NCI-H510A (cell line): ENCODE results near the gene MCC.

Experiments
- DNase-seq: peaks from one replicate; lab custom pipeline; 2025; lab: John Stamatoyannopoulos, UW

The MCC gene

GRCh38 chr5:113487781-113488644, at the start of gene MCC:
TSS of gene MCC (minus strand) at chr5:113488453.
- DNase-seq: peak; percentile 66

- DNase-seq: no peak
Observed at GRCh38 chr5:113531481-113532159, 43.4 kb upstream of the MCC start.

- DNase-seq: no peak
Observed at GRCh38 chr5:113527746-113528145, 39.5 kb upstream of the MCC start.

GRCh38 chr5:113526421-113526820, 38.2 kb upstream of the MCC start:
- no peak for DNase-seq

- DNase-seq: no peak
Observed at GRCh38 chr5:113524927-113525326, 36.7 kb upstream of the MCC start.

GRCh38 chr5:113523168-113523567, 34.9 kb upstream of the MCC start:
- no peak for DNase-seq

- no peak for DNase-seq
Observed at GRCh38 chr5:113520899-113521298, 32.6 kb upstream of the MCC start.

- no peak for DNase-seq
Observed at GRCh38 chr5:113520429-113520828, 32.2 kb upstream of the MCC start.

- no peak for DNase-seq
Observed at GRCh38 chr5:113519412-113519811, 31.2 kb upstream of the MCC start.

GRCh38 chr5:113518884-113519283, 30.6 kb upstream of the MCC start:
- DNase-seq: no peak

- no peak for DNase-seq
Observed at GRCh38 chr5:113514289-113514635, 26.0 kb upstream of the MCC start.

- DNase-seq: peak; percentile 62
Observed at GRCh38 chr5:113513384-113514288, 25.4 kb upstream of the MCC start, which contains the start of gene YTHDC2. TSS of gene YTHDC2 (plus strand) at chr5:113513694. CDS start at chr5:113513896, 202 bp downstream.

- DNase-seq: no peak
Observed at GRCh38 chr5:113512341-113512740, 24.1 kb upstream of the MCC start.

- no peak for DNase-seq
Observed at GRCh38 chr5:113510836-113511451, 22.7 kb upstream of the MCC start.

- no peak for DNase-seq
Observed at GRCh38 chr5:113508756-113509155, 20.5 kb upstream of the MCC start.

GRCh38 chr5:113507601-113508000, 19.3 kb upstream of the MCC start:
- no peak for DNase-seq

GRCh38 chr5:113505181-113505580, 16.9 kb upstream of the MCC start:
- DNase-seq: no peak

- DNase-seq: no peak
Observed at GRCh38 chr5:113503146-113503545, 14.9 kb upstream of the MCC start.

GRCh38 chr5:113502073-113502472, 13.8 kb upstream of the MCC start:
- DNase-seq: no peak

- no peak for DNase-seq
Observed at GRCh38 chr5:113495422-113495841, 7.2 kb upstream of the MCC start.

GRCh38 chr5:113493446-113493845, 5.2 kb upstream of the MCC start:
- no peak for DNase-seq

- no peak for DNase-seq
Observed at GRCh38 chr5:113491022-113491421, 2.8 kb upstream of the MCC start.
